WTC11 (cell line): ENCODE data around the gene RTEL1. TPM values are rescaled to one million over a fixed set of nuclear protein-coding genes. Genes with fewer than 3 reads are reported as not detected.

Experiments
- ATAC-seq: fragments of 200-7000 bp; cut with Tn5 transposase; 2 replicates; pipeline ENCODE4 v1.10.0; 2021; ENCODE audit warnings: mild to moderate bottlenecking, moderate library complexity
- CTCF ChIA-PET: fragments of 300-600 bp; sonication (Branson Sonifier 250); formaldehyde crosslinking; loops from one replicate; lab custom pipeline; 2021; ENCODE audit warnings: antibody characterized with exemption; lab: Charles Lee
- POLR2A ChIA-PET: fragments of 350-600 bp; sonication (Branson Sonifier 250); formaldehyde crosslinking; loops from one replicate; lab custom pipeline; 2021; ENCODE audit warnings: antibody characterized with exemption; lab: Charles Lee
- DNase-seq: peaks from one replicate; pipeline ENCODE4 v3.0.0; 2021; ENCODE audit warnings: low spot score
- H3K27ac Mint-ChIP-seq: 2 replicates; pipeline ENCODE4 v1.8.0; 2021; ENCODE audit warnings: mixed read lengths
- H3K27me3 Mint-ChIP-seq: 2 replicates; pipeline ENCODE4 v1.8.0; 2021; ENCODE audit warnings: low read depth, mild to moderate bottlenecking, moderate library complexity, mixed read lengths
- H3K36me3 Mint-ChIP-seq: 2 replicates; pipeline ENCODE4 v1.8.0; 2021; ENCODE audit warnings: mixed read lengths
- H3K4me1 Mint-ChIP-seq: 2 replicates; pipeline ENCODE4 v1.8.0; 2022; ENCODE audit warnings: mixed read lengths
- H3K4me3 Mint-ChIP-seq: 2 replicates; pipeline ENCODE4 v1.8.0; 2021; ENCODE audit warnings: mild to moderate bottlenecking, moderate library complexity, mixed read lengths
- H3K9me3 Mint-ChIP-seq: 2 replicates; pipeline ENCODE4 v1.8.0; 2021; ENCODE audit warnings: mixed read lengths
- AFF4 ChIP-seq: sonication (generic); formaldehyde crosslinking; IDR thresholded peaks from 2 replicates; pipeline ENCODE4 v1.8.1; 2023; ENCODE audit warnings: mild to moderate bottlenecking, missing genetic modification reagents, borderline replicate concordance
- ATF2 ChIP-seq: sonication (generic); formaldehyde crosslinking; IDR thresholded peaks from 2 replicates; pipeline ENCODE4 v1.8.1; 2022; ENCODE audit warnings: low read depth, missing genetic modification reagents, borderline replicate concordance
- CBFB ChIP-seq: sonication (generic); formaldehyde crosslinking; IDR thresholded peaks from 2 replicates; pipeline ENCODE4 v1.8.1; 2022; ENCODE audit warnings: mild to moderate bottlenecking, low read depth, missing genetic modification reagents
- CREB1 ChIP-seq: sonication (generic); formaldehyde crosslinking; IDR thresholded peaks from 2 replicates; pipeline ENCODE4 v1.8.0; 2023; ENCODE audit warnings: mild to moderate bottlenecking, missing genetic modification reagents
- EMX1 ChIP-seq: fragments of 250-450 bp; sonication (Bioruptor Pico); IDR thresholded peaks from 2 replicates; pipeline ENCODE4 v1.8.0; 2021; ENCODE audit warnings: mild to moderate bottlenecking
- ETV6 ChIP-seq: sonication (generic); formaldehyde crosslinking; IDR thresholded peaks from 2 replicates; pipeline ENCODE4 v1.8.1; 2022; ENCODE audit warnings: mild to moderate bottlenecking, missing genetic modification reagents
- GTF2I ChIP-seq: fragments of 250-450 bp; sonication (Bioruptor Pico); conservative IDR thresholded peaks from 2 replicates; pipeline ENCODE4 v1.4.0; 2021; ENCODE audit warnings: mild to moderate bottlenecking
- HMGXB4 ChIP-seq: sonication (generic); formaldehyde crosslinking; IDR thresholded peaks from 2 replicates; pipeline ENCODE4 v1.8.1; 2023; ENCODE audit warnings: mild to moderate bottlenecking, moderate library complexity, missing genetic modification reagents
- JAZF1 ChIP-seq: fragments of 250-450 bp; sonication (Bioruptor Pico); IDR thresholded peaks from 2 replicates; pipeline ENCODE4 v1.9.0; 2021; ENCODE audit warnings: moderate library complexity, mild to moderate bottlenecking, inconsistent platforms
- KAT7 ChIP-seq: sonication (generic); formaldehyde crosslinking; IDR thresholded peaks from 2 replicates; pipeline ENCODE4 v1.8.1; 2023; ENCODE audit warnings: missing genetic modification reagents, mild to moderate bottlenecking, borderline replicate concordance
- MAX ChIP-seq: sonication (generic); formaldehyde crosslinking; IDR thresholded peaks from 2 replicates; pipeline ENCODE4 v1.8.0; 2022; ENCODE audit warnings: mild to moderate bottlenecking, missing genetic modification reagents
- NR3C1 ChIP-seq: sonication (generic); formaldehyde crosslinking; conservative IDR thresholded peaks from 2 replicates; pipeline ENCODE4 v1.8.1; 2023; ENCODE audit warnings: low read depth, mild to moderate bottlenecking, missing genetic modification reagents
- RELA ChIP-seq: sonication (generic); formaldehyde crosslinking; IDR thresholded peaks from 2 replicates; pipeline ENCODE4 v1.8.1; 2022; ENCODE audit warnings: missing genetic modification reagents, mild to moderate bottlenecking, borderline replicate concordance
- STAT6 ChIP-seq: sonication (generic); formaldehyde crosslinking; conservative IDR thresholded peaks from 2 replicates; pipeline ENCODE4 v1.8.1; 2023; ENCODE audit warnings: mild to moderate bottlenecking, low read depth, missing genetic modification reagents, moderate library complexity
- TP53 ChIP-seq: sonication (generic); formaldehyde crosslinking; IDR thresholded peaks from 2 replicates; pipeline ENCODE4 v1.8.1; 2023; ENCODE audit warnings: mild to moderate bottlenecking, missing genetic modification reagents
- ZBTB43 ChIP-seq: sonication (generic); formaldehyde crosslinking; IDR thresholded peaks from 2 replicates; pipeline ENCODE4 v1.8.1; 2023; ENCODE audit warnings: mild to moderate bottlenecking, missing genetic modification reagents
- ZNF121 ChIP-seq: sonication (generic); formaldehyde crosslinking; IDR thresholded peaks from 2 replicates; pipeline ENCODE4 v1.8.0; 2023; ENCODE audit warnings: missing genetic modification reagents
- ZNF138 ChIP-seq: sonication (generic); formaldehyde crosslinking; conservative IDR thresholded peaks from 2 replicates; pipeline ENCODE4 v1.8.1; 2022; ENCODE audit warnings: mild to moderate bottlenecking, moderate library complexity, missing genetic modification reagents
- ZNF263 ChIP-seq: sonication (generic); formaldehyde crosslinking; IDR thresholded peaks from 2 replicates; pipeline ENCODE4 v1.8.1; 2022; ENCODE audit warnings: low read depth, mild to moderate bottlenecking, moderate library complexity, missing genetic modification reagents
- ZNF423 ChIP-seq: fragments of 250-450 bp; sonication (Bioruptor Pico); IDR thresholded peaks from 2 replicates; pipeline ENCODE4 v2.1.2; 2022; ENCODE audit warnings: mild to moderate bottlenecking, moderate library complexity
- ZNF425 ChIP-seq: fragments of 250-450 bp; sonication (Bioruptor Pico); conservative IDR thresholded peaks from 2 replicates; pipeline ENCODE4 v1.9.0; 2021; ENCODE audit warnings: mild to moderate bottlenecking
- total RNA-seq: library from RNA; stranded (reverse); gene quantifications from 3 replicates; pipeline ENCODE4 v1.2.3, GENCODE V29; 2021

RTEL1 gene
- total RNA-seq, 1 experiment from 2014 or later, result 44.9 TPM

- 0 out of 2 replicates have a peak, but pooled peaks cover 3% of the 10 kb centered on the region for H3K36me3 Mint-ChIP-seq
- H3K4me1 Mint-ChIP-seq, result no peaks in the 10 kb centered on the region
- H3K27me3 Mint-ChIP-seq, result no peaks in the 10 kb centered on the region
- DNase-seq, result no peak
- TF ChIP-seq CBFB (CRISPR knock-in tag) (no peak), KAT7 (CRISPR knock-in tag) (no peak), MAX (no peak; the same call in 1 of the 2 replicates), AFF4 (no peak), ZNF425 (CRISPR knock-in tag) (no peak), ZNF423 (CRISPR knock-in tag) (no peak), EMX1 (CRISPR knock-in tag) (no peak), CREB1 (CRISPR knock-in tag) (no peak), ZNF263 (CRISPR knock-in tag) (no peak), ZNF138 (CRISPR knock-in tag) (no peak), RELA (no peak), ETV6 (CRISPR knock-in tag) (no peak), NR3C1 (CRISPR knock-in tag) (no peak), ZBTB43 (CRISPR knock-in tag) (no peak)
- no peak overlapping the region for H3K27ac Mint-ChIP-seq
- no peak for ATAC-seq
- H3K9me3 Mint-ChIP-seq, result no peaks in the 10 kb centered on the region
- peak overlapping the region; percentile 43; the same call in 1 of the 2 replicates for H3K4me3 Mint-ChIP-seq
- POLR2A ChIA-PET, result interaction anchor here (1.0 to 1.5 kb wide), 4 partner anchors 34 to 881 kb away, joined by 3 to 8 read pairs (median 4); partner anchors contain the start of genes ARFRP1, TPD52L2 and ZGPAT
- CTCF ChIA-PET, result interaction anchor here (1.0 to 2.1 kb wide), 16 partner anchors 8 to 342 kb away, joined by 3 to 33 read pairs (median 8); partner anchors contain the start of genes ARFRP1, PTK6, TPD52L2 and ZGPAT
Observed at GRCh38 chr20:63741354-63741675, 83.2 kb downstream of the RTEL1 start.

- ATAC-seq (no peak), DNase-seq (no peak)
- Mint-ChIP-seq H3K36me3 (0 out of 2 replicates have a peak, but pooled peaks cover 3% of the 10 kb centered on the region), H3K27ac (no peak overlapping the region), H3K9me3 (no peaks in the 10 kb centered on the region), H3K4me3 (no peak overlapping the region), H3K4me1 (no peaks in the 10 kb centered on the region), H3K27me3 (no peaks in the 10 kb centered on the region)
- CTCF ChIA-PET, result interaction anchor here (1.0 to 2.1 kb wide), 14 partner anchors 10 to 342 kb away, joined by 3 to 33 read pairs (median 8); partner anchors contain the start of genes ARFRP1, PTK6, TPD52L2 and ZGPAT
- POLR2A ChIA-PET, result interaction anchor here (0.9 to 1.5 kb wide), 4 partner anchors 34 to 220 kb away, joined by 3 to 8 read pairs (median 4); partner anchors contain the start of genes ARFRP1, TPD52L2 and ZGPAT
- TF ChIP-seq ATF2 (no peak), STAT6 (CRISPR knock-in tag) (no peak), HMGXB4 (CRISPR knock-in tag) (no peak), CREB1 (CRISPR knock-in tag) (no peak), JAZF1 (no peak), TP53 (no peak), GTF2I (CRISPR knock-in tag) (no peak), ZNF121 (CRISPR knock-in tag) (no peak)
Observed at GRCh38 chr20:63741676-63742380, 83.7 kb downstream of the RTEL1 start.
